ENCODE measurements around the gene CDK5RAP2.

- TF ChIP-seq POLR2A (IDR thresholded peaks at IDR 0.05) = no peak
- TF ChIP-seq, protein P1, sequence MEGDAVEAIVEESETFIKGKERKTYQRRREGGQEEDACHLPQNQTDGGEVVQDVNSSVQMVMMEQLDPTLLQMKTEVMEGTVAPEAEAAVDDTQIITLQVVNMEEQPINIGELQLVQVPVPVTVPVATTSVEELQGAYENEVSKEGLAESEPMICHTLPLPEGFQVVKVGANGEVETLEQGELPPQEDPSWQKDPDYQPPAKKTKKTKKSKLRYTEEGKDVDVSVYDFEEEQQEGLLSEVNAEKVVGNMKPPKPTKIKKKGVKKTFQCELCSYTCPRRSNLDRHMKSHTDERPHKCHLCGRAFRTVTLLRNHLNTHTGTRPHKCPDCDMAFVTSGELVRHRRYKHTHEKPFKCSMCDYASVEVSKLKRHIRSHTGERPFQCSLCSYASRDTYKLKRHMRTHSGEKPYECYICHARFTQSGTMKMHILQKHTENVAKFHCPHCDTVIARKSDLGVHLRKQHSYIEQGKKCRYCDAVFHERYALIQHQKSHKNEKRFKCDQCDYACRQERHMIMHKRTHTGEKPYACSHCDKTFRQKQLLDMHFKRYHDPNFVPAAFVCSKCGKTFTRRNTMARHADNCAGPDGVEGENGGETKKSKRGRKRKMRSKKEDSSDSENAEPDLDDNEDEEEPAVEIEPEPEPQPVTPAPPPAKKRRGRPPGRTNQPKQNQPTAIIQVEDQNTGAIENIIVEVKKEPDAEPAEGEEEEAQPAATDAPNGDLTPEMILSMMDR (IDR thresholded peaks at IDR 0.05 in 4 of 5, conservative IDR thresholded peaks at IDR 0.05 in 1 of 5) = no peak
Observed at GRCh38 chr9:120536094-120536493, 43.9 kb downstream of the CDK5RAP2 start.
